Stimulated activated CD8-positive, alpha-beta memory T cell treated with anti-CD3 and anti-CD28 coated beads, Interleukin-12 subunit alpha, Interleukin-12 subunit beta, amount 100 ng/mL, for 4 hours (primary cell): Measurements from ENCODE around the gene PLA2G4A.
"Not testable (repeated sequence)": the region's sequence is repeated elsewhere in the genome, so short reads cannot be mapped to it uniquely, and the experiment has no call there.

Source experiments
- DNase-seq: peaks from one replicate; pipeline ENCODE4 v3.0.0-alpha.2; 2020; ENCODE audit warnings: low read depth

Gene PLA2G4A

GRCh38 chr1:186875896-186876835, 47.4 kb downstream of the PLA2G4A start:
- DNase-seq, result no peak

DNA sequence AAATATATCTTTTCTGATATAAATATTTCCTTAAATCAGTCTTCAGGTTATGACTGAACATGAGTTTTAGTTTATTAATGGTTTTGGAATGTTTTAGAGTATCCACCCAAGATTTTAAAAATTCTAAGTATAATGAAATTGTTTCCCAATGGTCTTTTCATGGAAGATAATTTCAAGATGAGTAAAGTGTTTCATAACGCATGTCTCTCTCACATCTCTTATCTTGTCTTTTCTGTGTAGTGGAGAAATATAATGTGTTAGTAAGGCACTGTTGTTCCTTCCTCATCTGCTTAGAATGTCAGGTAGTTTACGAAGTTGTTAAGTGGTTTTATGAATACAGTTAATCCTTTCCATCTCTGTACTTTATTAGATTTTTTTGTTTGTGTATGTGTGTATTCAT, 49.6 kb downstream of the PLA2G4A start:
- no peak for DNase-seq

- DNase-seq, result no peak
These were observed 52.2 kb downstream of the PLA2G4A start for GRCh38 chr1:186880982-186881381.

DNA sequence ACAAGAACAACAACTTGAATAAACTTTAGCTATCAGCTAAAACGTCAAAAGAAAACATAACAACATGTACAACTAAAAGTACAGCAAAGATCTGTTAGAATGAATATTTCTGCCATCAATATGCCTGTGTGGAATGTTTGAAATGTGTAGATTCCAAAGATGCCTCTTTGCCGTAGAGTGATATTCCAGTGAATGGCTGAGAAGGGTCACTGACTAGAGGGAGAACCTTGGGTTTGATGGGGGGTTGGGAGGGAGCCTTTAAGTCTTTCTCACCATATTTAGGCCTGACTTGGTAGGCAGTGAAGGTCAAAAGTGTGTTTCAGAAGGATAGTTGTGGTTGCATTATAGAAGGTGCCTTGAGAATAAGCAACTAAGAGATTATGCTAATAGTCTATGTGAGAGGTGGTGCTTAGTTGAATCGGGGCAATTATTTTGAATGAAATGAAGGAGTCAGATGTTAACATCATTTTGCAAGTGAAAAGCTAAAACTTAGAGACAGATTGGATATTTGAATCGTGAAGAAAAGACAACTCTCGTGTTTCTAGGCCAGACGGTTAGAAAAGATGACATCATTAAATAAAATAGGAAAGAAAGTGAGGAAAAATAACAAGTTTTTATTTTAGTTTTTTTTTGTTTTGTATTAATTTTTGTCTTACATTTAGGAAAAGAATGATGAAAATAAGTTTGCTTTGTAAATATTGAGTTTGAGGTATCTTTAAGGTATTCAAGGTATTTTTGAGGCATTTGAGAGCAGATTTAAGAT, 53.8 kb downstream of the PLA2G4A start:
- DNase-seq, result no peak

DNA sequence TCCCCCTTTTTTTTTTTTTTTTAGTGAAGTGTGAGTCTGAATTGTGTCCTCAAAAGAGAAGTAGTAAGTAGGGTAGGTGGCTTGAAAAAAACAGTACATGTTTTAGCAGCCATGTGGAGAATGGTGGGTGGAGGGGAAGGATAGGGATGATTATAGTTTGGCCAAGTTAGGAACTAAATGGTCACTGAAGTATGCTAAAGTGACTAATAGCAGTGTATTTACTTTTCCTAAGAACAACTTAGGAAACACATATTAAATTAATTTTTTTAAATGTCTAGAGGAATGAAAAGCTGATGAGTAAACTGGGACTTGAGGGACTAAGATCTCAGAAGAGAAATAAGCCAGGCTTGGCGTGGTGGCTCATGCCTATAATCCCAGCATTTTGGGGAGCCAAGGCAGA, 55.5 kb downstream of the PLA2G4A start:
- DNase-seq, result no peak

DNA sequence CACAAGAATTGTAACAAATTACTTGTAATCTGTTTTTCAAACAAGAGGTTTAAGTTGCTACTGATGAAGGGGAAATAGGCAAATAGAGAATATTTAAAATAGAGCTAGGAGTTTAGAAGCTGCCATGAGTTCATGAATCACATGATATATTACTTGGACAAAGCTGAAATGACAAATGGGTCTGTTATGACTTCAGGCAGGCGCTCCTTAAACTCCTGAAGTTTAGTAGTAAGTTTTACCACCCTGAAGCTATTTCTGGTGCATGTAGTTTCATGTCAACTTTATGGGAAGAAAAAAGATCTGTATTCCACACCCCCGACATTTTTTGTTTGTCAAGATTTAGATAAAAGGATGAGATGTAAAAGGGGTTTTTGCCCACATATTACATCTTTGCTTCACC, 58.5 kb downstream of the PLA2G4A start:
- DNase-seq, result no peak

DNA sequence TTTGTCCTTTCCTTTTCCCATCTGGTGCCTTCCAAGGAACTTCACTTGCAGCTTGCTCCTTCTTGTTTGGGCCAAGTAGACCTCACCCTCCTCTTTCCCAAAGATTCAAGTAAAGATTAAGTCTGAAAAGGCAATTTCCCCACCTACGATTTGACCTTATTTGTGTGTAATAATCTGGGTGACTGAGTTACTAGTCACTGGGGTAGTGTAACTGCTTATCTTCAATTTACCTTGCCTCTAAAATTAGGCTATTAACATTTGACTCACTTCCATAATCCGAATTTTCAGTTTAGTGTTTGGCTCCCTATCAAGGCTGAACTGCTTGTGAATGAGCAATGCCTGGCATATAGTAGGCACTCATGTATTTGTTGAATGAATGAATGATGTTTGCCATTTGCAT, 59.6 kb downstream of the PLA2G4A start:
- DNase-seq, result no peak

GRCh38 chr1:186892936-186893335, 64.2 kb downstream of the PLA2G4A start:
- no peak for DNase-seq

GRCh38 chr1:186894415-186894814, 65.7 kb downstream of the PLA2G4A start:
- no peak for DNase-seq

DNA sequence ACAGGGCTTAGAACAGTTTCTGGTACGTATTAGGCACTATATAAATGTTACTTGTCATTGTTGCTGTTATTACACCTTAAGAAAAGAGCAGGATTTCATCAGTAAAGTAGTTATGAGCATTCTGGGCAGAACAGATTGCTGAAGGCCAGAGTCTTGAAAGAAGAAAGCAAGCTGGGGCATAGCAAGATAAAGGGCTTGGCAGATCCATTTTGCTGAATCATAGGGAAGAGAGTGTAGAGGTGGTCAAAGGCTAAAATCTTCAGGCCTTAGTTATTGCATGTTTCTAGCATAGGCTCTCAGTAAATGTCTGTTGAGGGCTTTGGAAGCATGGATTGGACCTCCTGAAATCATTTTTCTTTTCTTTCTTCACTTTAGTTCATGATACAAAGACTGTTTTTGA, 67.5 kb downstream of the PLA2G4A start:
- no peak for DNase-seq

DNA sequence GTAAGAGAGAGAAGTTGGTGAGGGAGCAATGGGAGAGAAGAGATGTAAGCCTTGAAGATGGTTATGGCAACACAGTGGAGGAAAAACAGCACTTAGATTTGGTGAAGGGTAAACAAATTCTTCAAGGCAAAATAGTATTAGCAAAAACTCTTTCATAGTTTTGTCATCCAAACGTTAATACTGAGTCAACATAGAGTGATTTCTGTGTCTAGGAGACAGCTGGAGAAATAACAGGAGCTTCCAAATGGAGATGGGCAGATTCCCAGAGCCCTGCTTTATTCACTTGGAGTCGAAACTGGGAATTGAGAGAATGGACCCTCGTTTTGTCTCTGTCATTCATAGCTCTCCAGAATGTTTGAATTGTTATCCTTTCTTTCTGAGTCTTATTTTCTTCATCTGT, 68.3 kb downstream of the PLA2G4A start:
- DNase-seq, result no peak

- no peak for DNase-seq
These were observed 70.8 kb downstream of the PLA2G4A start for GRCh38 chr1:186899577-186899976.

DNA sequence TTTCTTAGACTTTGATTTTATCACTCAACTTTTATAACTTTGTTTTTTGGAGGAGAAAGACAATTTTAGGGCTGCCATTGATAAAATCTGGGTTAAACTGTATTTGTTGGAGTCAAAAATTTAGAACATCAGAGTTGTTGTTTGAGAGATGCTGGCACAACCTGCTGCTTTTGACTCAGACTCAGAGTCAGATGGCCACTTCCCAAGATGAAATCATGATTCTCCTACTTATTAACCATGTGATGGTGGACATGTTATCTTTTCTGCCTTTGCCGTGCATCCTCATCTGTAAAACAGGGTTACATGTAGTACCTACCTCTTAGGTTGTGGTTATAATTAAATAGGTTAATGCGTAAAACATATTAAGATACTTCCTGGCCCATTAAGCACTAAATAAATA, 71.2 kb downstream of the PLA2G4A start:
- no peak for DNase-seq

GRCh38 chr1:186900539-186901237, 71.9 kb downstream of the PLA2G4A start:
- DNase-seq, result no peak

DNA sequence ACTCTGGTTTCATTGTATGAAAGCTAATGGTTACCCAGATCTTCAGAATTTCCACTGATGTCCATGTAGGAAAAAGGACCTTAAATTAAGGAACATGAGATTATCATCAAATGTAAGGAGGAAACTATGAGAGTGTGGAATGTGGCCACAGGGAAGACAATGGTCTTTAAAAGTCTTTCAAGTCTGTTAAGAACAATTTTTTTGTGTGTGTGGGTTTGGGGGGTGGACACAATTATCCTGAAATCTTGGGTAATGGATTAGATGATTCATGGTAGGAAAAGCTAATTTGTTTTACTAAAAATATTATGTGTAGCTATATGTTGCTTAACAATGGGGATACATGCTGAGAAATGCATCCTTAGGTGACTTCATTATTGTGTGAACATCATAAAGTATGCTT, 72.9 kb downstream of the PLA2G4A start:
- DNase-seq, result no peak

DNA sequence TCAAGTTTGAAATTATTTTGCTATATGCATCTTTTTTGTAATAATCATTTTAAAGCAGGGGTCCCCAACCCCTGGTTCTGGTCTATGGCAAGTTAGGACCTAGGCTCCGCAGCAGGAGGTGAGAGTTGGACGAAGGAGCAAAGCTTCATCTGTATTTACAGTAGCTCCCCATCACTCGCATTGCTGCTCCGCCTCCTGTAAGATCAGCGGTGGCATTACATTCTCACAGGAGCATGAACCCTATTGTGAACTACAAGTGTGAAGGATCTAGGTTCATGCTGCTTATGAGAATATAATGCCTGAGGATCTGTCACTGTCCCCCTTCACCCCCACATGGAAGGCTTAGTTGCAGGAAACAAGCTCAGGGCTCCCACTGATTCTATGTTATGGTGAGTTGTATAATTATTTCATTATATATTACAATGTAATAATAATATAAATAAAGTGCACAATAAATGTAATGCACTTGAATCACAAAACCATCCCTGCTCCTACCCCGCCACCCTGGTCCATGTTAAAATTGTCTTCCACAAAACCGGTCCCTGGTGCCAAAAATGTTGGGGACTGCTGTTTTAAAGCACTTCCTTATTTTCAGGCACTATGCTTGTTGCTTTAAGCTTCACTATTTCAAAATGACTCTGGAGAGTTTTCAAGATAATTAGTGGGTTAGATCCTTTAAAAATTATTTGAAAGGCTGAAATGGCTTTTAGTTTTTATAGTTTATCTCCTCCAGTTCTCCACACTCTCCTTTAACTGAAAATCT, 74.8 kb downstream of the PLA2G4A start:
- DNase-seq, result no peak

GRCh38 chr1:186904361-186904760, 75.6 kb downstream of the PLA2G4A start:
- no peak for DNase-seq

- no peak for DNase-seq
These were observed 76.8 kb downstream of the PLA2G4A start for GRCh38 chr1:186905561-186905960.

GRCh38 chr1:186915555-186915954, 86.8 kb downstream of the PLA2G4A start:
- no peak for DNase-seq

DNA sequence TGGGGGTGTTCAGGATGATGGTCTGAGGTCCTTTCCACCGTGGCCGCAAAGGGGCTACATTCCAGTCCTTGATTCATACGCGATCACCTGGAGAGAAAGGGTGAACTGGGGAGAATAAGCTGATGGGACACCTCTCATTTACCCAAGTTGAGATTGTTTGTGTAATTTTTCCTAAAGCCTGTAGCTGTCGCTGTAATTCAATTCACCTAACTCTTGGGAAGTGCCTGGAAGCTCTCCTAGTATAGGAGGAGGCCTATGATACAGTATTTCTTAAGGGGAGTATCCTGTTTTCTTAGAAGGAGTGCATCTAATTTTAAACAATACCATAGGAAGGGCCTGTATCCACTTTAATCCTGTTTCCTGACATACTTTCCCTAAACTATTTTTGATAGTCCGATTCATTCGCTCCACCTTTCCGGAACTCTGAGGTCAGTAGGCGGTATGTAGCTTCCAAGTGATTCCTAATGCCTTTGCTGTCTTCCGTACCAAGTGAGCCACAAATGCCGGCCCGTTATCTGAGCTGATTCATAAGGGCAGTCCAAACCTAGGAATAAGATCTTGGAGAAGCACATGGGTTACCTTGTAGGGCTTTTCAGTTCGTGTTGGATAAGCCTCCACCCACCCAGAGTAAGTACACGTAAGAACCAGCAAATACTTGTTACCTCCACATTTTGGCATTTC, 88.5 kb downstream of the PLA2G4A start:
- not testable (repeated sequence) for DNase-seq

DNA sequence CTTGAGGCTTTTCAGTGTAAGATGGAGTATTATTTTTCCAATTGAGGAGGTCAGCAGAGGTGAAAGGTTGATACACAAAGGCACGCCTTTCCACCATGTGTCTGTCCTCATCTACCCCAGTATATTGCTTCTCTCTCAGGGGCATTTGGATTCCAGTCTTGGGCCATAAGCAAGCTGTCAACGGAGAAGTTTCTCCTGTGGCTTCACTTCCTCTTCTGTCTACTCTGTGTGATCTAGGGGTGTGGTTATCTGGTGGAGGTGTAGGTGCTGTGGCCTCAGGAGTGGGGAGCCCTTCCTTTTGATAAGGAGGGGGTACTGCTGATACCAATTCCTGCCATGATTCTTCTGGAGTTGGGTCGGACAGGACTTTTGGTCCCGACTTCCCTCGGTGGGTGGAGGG, 92.6 kb downstream of the PLA2G4A start:
- not testable (repeated sequence) for DNase-seq
